ENCODE results near the gene ANOS1. TPM values are rescaled to one million over a fixed set of nuclear protein-coding genes. Genes with fewer than 3 reads are reported as not detected.

ANOS1 gene
- total and polyA plus RNA-seq, 2 of the 13 experiments (the other 11 are each of a cell fraction or from before 2014, with no cell fraction given): not detected

DNA sequence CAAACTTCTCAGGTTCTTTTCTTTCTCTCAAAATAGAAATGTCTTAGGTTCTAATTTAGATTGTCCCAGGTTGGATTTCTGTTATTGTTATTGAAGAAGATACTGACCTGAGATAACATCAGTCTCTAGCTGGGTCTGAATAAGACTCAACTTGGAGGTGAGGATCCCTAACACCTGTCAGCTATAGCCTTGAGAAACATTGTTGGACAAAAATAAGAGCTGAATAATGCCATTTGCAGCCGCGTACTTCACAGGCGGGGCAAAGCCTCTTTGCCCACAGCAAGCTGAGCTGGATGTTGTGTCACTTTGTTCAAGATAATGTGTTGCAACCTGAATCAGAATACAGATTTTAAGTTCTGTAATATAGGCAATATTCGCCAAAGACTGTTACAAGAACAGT is 231.7 kb downstream of the ANOS1 start:
- Histone ChIP-seq H2AFZ (ENCODE audit: low read length) (no peak overlapping the region), H3K27me3 (ENCODE audit: control insufficient read depth in 1 of 2, insufficient read depth in 2 of 2, low read length in 2 of 2) (no peaks in the 10 kb centered on the region), H3K27ac (ENCODE audit: extremely low read length, insufficient read depth, low read length) (no peak overlapping the region), H3K9me3 (ENCODE audit: low read length) (no peaks in the 10 kb centered on the region), H3K4me1 (ENCODE audit: insufficient read depth, low read length) (no peaks in the 10 kb centered on the region), H3K4me2 (ENCODE audit: low read depth, low read length) (no peak overlapping the region), H3K4me3 (replicated peaks in 1 of 3; ENCODE audit: insufficient read depth in 1 of 3, low read depth in 2 of 3, low read length in 3 of 3) (no peak overlapping the region), H3K79me2 (ENCODE audit: insufficient read depth, low read length) (no peaks in the 10 kb centered on the region), H3K9ac (ENCODE audit: insufficient read depth, low read depth, low read length) (no peak overlapping the region), H3K36me3 (replicated peaks in 1 of 2; ENCODE audit: control insufficient read depth in 1 of 2, insufficient read depth in 2 of 2, low read length in 2 of 2) (no peaks in the 10 kb centered on the region), H4K20me1 (ENCODE audit: insufficient read depth, low read length) (no peaks in the 10 kb centered on the region)
- ATAC-seq: no peak
- FAIRE-seq: no peak
- no peak for DNase-seq (ENCODE audit: low spot score)
- no TSS peak for BruUV-seq (replicated peaks)
- TF ChIP-seq NCOR1 (IDR thresholded peaks at IDR 0.05; ENCODE audit: borderline replicate concordance, low read length): no peak
- no peak for TF ChIP-seq AGO2 (optimal IDR thresholded peaks at IDR 0.05; ENCODE audit: low read depth, low read length)
- TF ChIP-seq ADNP (CRISPR knock-in tag; IDR thresholded peaks at IDR 0.05): no peak
- TF ChIP-seq BCL6 (CRISPR knock-in tag; IDR thresholded peaks at IDR 0.05): no peak
- no peak for TF ChIP-seq BATF2 (CRISPR knock-in tag; IDR thresholded peaks at IDR 0.05)
- no peak for TF ChIP-seq PAF1 (CRISPR knock-in tag; IDR thresholded peaks at IDR 0.05)
- TF ChIP-seq, protein P1, sequence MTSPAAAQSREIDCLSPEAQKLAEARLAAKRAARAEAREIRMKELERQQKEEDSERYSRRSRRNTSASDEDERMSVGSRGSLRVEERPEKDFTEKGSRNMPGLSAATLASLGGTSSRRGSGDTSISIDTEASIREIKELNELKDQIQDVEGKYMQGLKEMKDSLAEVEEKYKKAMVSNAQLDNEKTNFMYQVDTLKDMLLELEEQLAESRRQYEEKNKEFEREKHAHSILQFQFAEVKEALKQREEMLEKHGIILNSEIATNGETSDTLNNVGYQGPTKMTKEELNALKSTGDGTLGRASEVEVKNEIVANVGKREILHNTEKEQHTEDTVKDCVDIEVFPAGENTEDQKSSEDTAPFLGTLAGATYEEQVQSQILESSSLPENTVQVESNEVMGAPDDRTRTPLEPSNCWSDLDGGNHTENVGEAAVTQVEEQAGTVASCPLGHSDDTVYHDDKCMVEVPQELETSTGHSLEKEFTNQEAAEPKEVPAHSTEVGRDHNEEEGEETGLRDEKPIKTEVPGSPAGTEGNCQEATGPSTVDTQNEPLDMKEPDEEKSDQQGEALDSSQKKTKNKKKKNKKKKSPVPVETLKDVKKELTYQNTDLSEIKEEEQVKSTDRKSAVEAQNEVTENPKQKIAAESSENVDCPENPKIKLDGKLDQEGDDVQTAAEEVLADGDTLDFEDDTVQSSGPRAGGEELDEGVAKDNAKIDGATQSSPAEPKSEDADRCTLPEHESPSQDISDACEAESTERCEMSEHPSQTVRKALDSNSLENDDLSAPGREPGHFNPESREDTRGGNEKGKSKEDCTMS (CRISPR knock-in tag; conservative IDR thresholded peaks at IDR 0.05): no peak
- TF ChIP-seq TBP (CRISPR knock-in tag; IDR thresholded peaks at IDR 0.05): no peak
- no peak for TF ChIP-seq ZNF652 (CRISPR knock-in tag; IDR thresholded peaks at IDR 0.05; ENCODE audit: borderline replicate concordance, low read depth)
- TF ChIP-seq, protein P2, sequence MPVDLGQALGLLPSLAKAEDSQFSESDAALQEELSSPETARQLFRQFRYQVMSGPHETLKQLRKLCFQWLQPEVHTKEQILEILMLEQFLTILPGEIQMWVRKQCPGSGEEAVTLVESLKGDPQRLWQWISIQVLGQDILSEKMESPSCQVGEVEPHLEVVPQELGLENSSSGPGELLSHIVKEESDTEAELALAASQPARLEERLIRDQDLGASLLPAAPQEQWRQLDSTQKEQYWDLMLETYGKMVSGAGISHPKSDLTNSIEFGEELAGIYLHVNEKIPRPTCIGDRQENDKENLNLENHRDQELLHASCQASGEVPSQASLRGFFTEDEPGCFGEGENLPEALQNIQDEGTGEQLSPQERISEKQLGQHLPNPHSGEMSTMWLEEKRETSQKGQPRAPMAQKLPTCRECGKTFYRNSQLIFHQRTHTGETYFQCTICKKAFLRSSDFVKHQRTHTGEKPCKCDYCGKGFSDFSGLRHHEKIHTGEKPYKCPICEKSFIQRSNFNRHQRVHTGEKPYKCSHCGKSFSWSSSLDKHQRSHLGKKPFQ (CRISPR knock-in tag; IDR thresholded peaks at IDR 0.05; ENCODE audit: insufficient replicate concordance): no peak
- no peak for TF ChIP-seq ZFAT (CRISPR knock-in tag; conservative IDR thresholded peaks at IDR 0.05)
- TF ChIP-seq RAD51 (IDR thresholded peaks at IDR 0.05; ENCODE audit: borderline replicate concordance): no peak
- TF ChIP-seq ZBTB2 (CRISPR knock-in tag; IDR thresholded peaks at IDR 0.05; ENCODE audit: low read depth): no peak
- TF ChIP-seq GATAD1 (CRISPR knock-in tag; IDR thresholded peaks at IDR 0.05): no peak
- TF ChIP-seq SP4 (CRISPR knock-in tag; IDR thresholded peaks at IDR 0.05): no peak
- no peak for TF ChIP-seq POLR2AphosphoS2 (IDR thresholded peaks at IDR 0.05; ENCODE audit: low read depth, low read length)
- TF ChIP-seq ZNF253 (CRISPR knock-in tag; IDR thresholded peaks at IDR 0.05; ENCODE audit: borderline replicate concordance): no peak
- in situ Hi-C loops (cut with HindIII; ENCODE audit: extremely low pct_ligation_motif_present, low pct_unique_long_range_greater_than_20kb) (no loop called here), intact Hi-C loops (cut with micrococcal nuclease; ENCODE audit: unreplicated experiment) (no loop called here)
- POLR2A ChIA-PET: no interaction called here
- WGBS (ENCODE audit: low lambda C conversion rate): 4% methylated on average over 4 of the region's 4 CpGs
- CTCF ChIA-PET (ENCODE audit: low intra/inter-chr PET ratio, low total read pairs): no interaction called here

All from HepG2 (cell line).